Ovary (tissue), 9 donors: ENCODE measurements around the gene SLC46A1. TPM values are rescaled to one million over a fixed set of nuclear protein-coding genes. Genes with fewer than 3 reads are reported as not detected.

Source experiments
- DNase-seq, 5 donors: peaks; one replicate each; pipeline ENCODE4 v3.0.0-alpha.2; 2019 to 2020
- H3K27ac ChIP-seq, 2 donors: fragments of 200-600 bp; one replicate each; pipeline versions ENCODE4 v1.5.1 to v1.8.0; 2019 to 2022
- H3K27me3 ChIP-seq: fragments of 200-600 bp; one replicate; pipeline ENCODE4 v1.8.0; 2022
- H3K36me3 ChIP-seq: fragments of 200-600 bp; sonication (generic); one replicate; pipeline ENCODE4 v1.5.1; 2019
- H3K4me1 ChIP-seq: one replicate; pipeline ENCODE4 v1.8.1; 2013; ENCODE audit warnings: mild to moderate bottlenecking, moderate library complexity; ENCODE audit not compliant: insufficient read depth
- H3K4me3 ChIP-seq: fragments of 200-600 bp; sonication (generic); one replicate; pipeline ENCODE4 v1.5.1; 2017
- H3K9me3 ChIP-seq, 2 donors: fragments of 200-600 bp in 1 of 2; sonication (generic) in 1 of 2; one replicate each; pipeline versions ENCODE4 v1.5.1 to v1.8.1; 2013 to 2019; ENCODE audit warnings: mild to moderate bottlenecking in 1 of 2, moderate library complexity in 1 of 2
- CTCF ChIP-seq, 3 donors: fragments of 450-650 bp in 2 of 3; fragments of 200-600 bp in 1 of 3; IDR thresholded peaks; one replicate each; pipeline versions ENCODE4 v1.5.1 to v1.8.0; 2016 to 2022; ENCODE audit warnings: antibody characterized with exemption in 3 of 3, mild to moderate bottlenecking in 1 of 3
- EP300 ChIP-seq: sonication (generic); formaldehyde crosslinking; IDR thresholded peaks from one replicate; pipeline ENCODE4 v1.6.1; 2017; ENCODE audit warnings: antibody characterized with exemption
- POLR2A ChIP-seq: fragments of 450-650 bp; IDR thresholded peaks from one replicate; pipeline ENCODE4 v1.6.1; 2017; ENCODE audit warnings: antibody characterized with exemption, mild to moderate bottlenecking, moderate library complexity
- WGBS, 3 donors: extraction: QIAGEN DNeasy Blood & Tissue Kit in 1 of 3; methylation state at CpG; one replicate each; pipeline versions ENCODE4 v1.1.5 to v1.1.7; 2013 to 2017; 5-methylcytosine and 5-hydroxymethylcytosine counted together
- intact Hi-C, 4 donors: fragments of 100-400 bp; cut with DNase I; formaldehyde crosslinking; loops; one replicate each; pipeline versions ENCODE4 v1.11.0 to v1.15.1; 2022 to 2023
- polyA plus RNA-seq, 2 donors: library from polyadenylated mRNA; stranded (reverse); fragments of 200-250 nt in 1 of 2; fragments of 350-450 nt in 1 of 2; fragmentation: Illumina TruSeq in 1 of 2; extraction: RNeasy Lipid Tissue Mini Kit (QIAGEN cat#74804) in 1 of 2; gene quantifications; one replicate each; pipeline ENCODE4 v1.2.3, GENCODE V29; 2013 to 2014
- total RNA-seq, 7 donors: library from RNA; depleted of rRNA in 2 of 7; stranded (reverse); fragments of >200 nt in 2 of 7; fragmentation: NEBNext Ultra II Directional in 3 of 7; extraction: Animal tissue kit (Norgen Biotek cat#: 25700) in 3 of 7; gene quantifications; one replicate each; pipeline versions ENCODE4 v1.1.0 to v1.2.4, GENCODE V29; 2016 to 2023
- donor health status: DM: no; HTN: no; CAD: no; lungs with moderate emphysema.
- donor health status: DM: no; HTN: no; CAD: no.
- donor health status: Bipolar disorder and iron deficiency.
- donor health status: DM: yes; HTN: yes; CAD: no.
- donor health status: DM: no; HTN: no; CAD: no.
- donor health status: DM: yes; HTN: yes; CAD: no.

The SLC46A1 gene
- total and polyA plus RNA-seq, 9 donors: 4.0 to 32.2 (median 12.2) TPM

GRCh38 chr17:28402844-28403243 is 3.2 kb downstream of the SLC46A1 start:
- H3K27ac ChIP-seq: no peak overlapping the region
- intact Hi-C loops: no loop called here
- no peaks in the 10 kb centered on the region for H3K36me3 ChIP-seq
- 87 to 89% (median 87%) methylated on average over 6 of the region's 6 CpGs for WGBS, 3 donors
- TF ChIP-seq CTCF (IDR thresholded peaks at IDR 0.05) (no peak), POLR2A (no peak), EP300 (no peak)
- no peak overlapping the region for H3K4me3 ChIP-seq
- no peaks in the 10 kb centered on the region for H3K9me3 ChIP-seq
- peaks cover 7% of the 10 kb centered on the region for H3K4me1 ChIP-seq
- DNase-seq: peak in 1 of 5 donors; percentile 5
- H3K27me3 ChIP-seq: no peaks in the 10 kb centered on the region

DNA sequence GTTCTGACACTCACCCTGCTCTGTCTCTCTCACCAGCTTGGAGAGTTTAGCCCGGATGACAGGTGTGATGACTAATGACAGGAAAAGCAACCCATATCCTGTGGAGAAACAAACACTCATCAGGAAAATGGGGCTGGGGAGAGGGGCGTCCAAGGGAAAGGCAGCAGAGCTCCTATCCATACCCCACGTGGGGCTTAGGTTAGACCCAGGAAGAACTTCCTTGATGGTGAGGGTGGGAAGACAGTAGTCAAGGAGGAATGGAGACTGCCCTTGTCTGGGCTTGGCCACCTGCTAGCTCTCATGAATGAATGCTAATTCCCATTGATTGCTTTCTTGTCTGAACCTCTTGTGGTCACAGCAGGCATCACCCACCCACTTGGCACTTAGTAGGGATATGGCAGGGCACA is 3.8 kb downstream of the SLC46A1 start:
- WGBS, 3 donors: 48 to 58% (median 57%) methylated on average over 3 of the region's 3 CpGs
- Histone ChIP-seq H3K4me3 (no peak overlapping the region), H3K27me3 (no peaks in the 10 kb centered on the region), H3K4me1 (peaks cover 7% of the 10 kb centered on the region), H3K36me3 (no peaks in the 10 kb centered on the region), H3K27ac (no peak overlapping the region), H3K9me3 (no peaks in the 10 kb centered on the region)
- peak in 1 of 5 donors; percentile 11 for DNase-seq
- TF ChIP-seq POLR2A: no peak
- no peak for TF ChIP-seq EP300
- no peak for TF ChIP-seq CTCF (IDR thresholded peaks at IDR 0.05)
- intact Hi-C loops: no loop called here

DNA sequence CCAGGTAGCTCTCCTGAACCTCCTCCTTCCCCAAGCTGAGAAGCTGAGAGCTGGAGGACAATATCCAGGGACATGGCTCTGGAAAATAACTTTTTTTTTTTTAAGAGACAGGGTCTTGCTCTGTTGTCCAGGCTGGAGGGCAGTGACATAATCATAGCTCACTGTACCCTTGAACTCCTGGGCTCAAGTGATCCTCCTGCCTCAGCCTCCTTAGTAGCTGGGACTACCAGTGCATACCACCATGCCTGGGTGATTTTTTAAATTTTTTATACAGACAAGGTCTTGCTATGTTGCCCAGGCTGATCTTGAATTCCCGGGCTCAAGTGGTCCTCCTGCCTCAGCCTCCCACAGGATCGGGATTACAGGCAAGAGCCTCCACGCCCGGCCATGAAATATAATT is 6.2 kb downstream of the SLC46A1 start:
- no peaks in the 10 kb centered on the region for H3K9me3 ChIP-seq
- H3K4me3 ChIP-seq: no peak overlapping the region
- no peaks in the 10 kb centered on the region for H3K36me3 ChIP-seq
- peaks cover 4% of the 10 kb centered on the region for H3K4me1 ChIP-seq
- 88 to 91% (median 88%) methylated on average over 4 of the region's 4 CpGs for WGBS, 3 donors
- no peaks in the 10 kb centered on the region for H3K27me3 ChIP-seq
- intact Hi-C loops: no loop called here
- TF ChIP-seq CTCF (IDR thresholded peaks at IDR 0.05): no peak
- no peak for TF ChIP-seq EP300
- no peak for TF ChIP-seq POLR2A
- peak in 1 of 5 donors; percentile 3 for DNase-seq
- H3K27ac ChIP-seq: no peak overlapping the region

DNA sequence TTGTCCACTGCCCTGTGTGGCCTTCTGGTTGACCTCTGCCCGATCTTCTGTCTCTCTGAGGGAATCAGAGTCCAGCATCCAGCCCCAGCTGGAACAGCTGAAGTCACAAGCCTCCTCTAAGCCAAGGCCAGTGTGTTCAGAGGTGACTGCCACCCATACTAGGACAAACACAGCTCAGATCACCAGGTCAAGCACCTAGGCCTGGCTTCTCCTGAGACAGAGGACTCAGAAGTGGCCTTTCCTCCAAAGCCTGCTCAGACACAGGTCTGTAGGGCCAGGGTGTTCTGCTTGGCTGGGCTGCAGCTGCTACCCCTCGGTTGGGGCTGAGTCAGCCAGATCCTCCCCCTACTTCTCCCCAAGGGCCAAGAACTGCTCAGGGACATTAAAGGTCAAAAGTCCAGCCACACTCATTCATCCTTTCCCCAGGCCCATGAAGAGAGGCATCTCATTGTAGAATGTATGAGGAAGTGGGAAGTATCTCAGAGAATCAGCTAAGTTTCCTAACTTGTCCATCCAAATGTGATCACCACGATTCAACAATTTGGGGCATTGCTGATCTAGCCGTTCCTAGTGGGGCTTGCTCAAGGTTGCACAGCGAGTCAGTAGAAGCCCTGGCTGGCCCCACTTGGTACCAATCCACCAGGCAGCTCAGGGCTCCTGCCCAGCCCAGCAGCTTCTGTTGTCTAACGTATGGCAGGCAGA is 7.6 kb downstream of the SLC46A1 start:
- H3K4me3 ChIP-seq: no peak overlapping the region
- no peak for TF ChIP-seq POLR2A
- no peak for TF ChIP-seq EP300
- no peak for TF ChIP-seq CTCF (IDR thresholded peaks at IDR 0.05)
- H3K27ac ChIP-seq: no peak overlapping the region
- H3K36me3 ChIP-seq: no peaks in the 10 kb centered on the region
- peak in 1 of 5 donors; percentile 27 for DNase-seq
- H3K9me3 ChIP-seq: no peaks in the 10 kb centered on the region
- intact Hi-C loops: no loop called here
- no peaks in the 10 kb centered on the region for H3K27me3 ChIP-seq
- no peaks in the 10 kb centered on the region for H3K4me1 ChIP-seq
- WGBS, 3 donors: 44 to 45% (median 44%) methylated on average over 6 of the region's 6 CpGs
